HuH-7 (cell line): Measurements from ENCODE around the gene TMEM163.

ENCODE experiments used
- DNase-seq: peaks from one replicate; pipeline ENCODE4 v3.0.0; 2011; ENCODE audit warnings: low spot score

The TMEM163 gene

GRCh38 chr2:134722728-134723127 lies 3.9 kb upstream of the TMEM163 start:
- DNase-seq = peak; percentile 44

GRCh38 chr2:134721596-134721995 lies 2.8 kb upstream of the TMEM163 start:
- DNase-seq = no peak

- DNase-seq = no peak
Measured at GRCh38 chr2:134718023-134718816, 580 bp downstream of the TMEM163 start.

GRCh38 chr2:134717286-134718022 lies 1.3 kb downstream of the TMEM163 start:
- DNase-seq = no peak

- no peak for DNase-seq
Measured at GRCh38 chr2:134716721-134717243, 2.0 kb downstream of the TMEM163 start.

- no peak for DNase-seq
Measured at GRCh38 chr2:134715932-134716643, 2.7 kb downstream of the TMEM163 start.

GRCh38 chr2:134714228-134714627 lies 4.6 kb downstream of the TMEM163 start:
- no peak for DNase-seq

- DNase-seq = no peak
Measured at GRCh38 chr2:134713606-134714005, 5.2 kb downstream of the TMEM163 start.

- no peak for DNase-seq
Measured at GRCh38 chr2:134713176-134713575, 5.6 kb downstream of the TMEM163 start.

- no peak for DNase-seq
Measured at GRCh38 chr2:134712736-134713135, 6.1 kb downstream of the TMEM163 start.

- DNase-seq = no peak
Measured at GRCh38 chr2:134712299-134712698, 6.5 kb downstream of the TMEM163 start.

- no peak for DNase-seq
Measured at GRCh38 chr2:134711692-134712091, 7.1 kb downstream of the TMEM163 start.

GRCh38 chr2:134707330-134707676 lies 11.5 kb downstream of the TMEM163 start:
- no peak for DNase-seq

GRCh38 chr2:134706587-134707329 lies 12.0 kb downstream of the TMEM163 start:
- no peak for DNase-seq

- no peak for DNase-seq
Measured at GRCh38 chr2:134705861-134706586, 12.8 kb downstream of the TMEM163 start.

GRCh38 chr2:134704173-134704572 lies 14.6 kb downstream of the TMEM163 start:
- DNase-seq = no peak

GRCh38 chr2:134703426-134703825 lies 15.4 kb downstream of the TMEM163 start:
- no peak for DNase-seq

- DNase-seq = no peak
Measured at GRCh38 chr2:134700730-134701129, 18.1 kb downstream of the TMEM163 start.

- DNase-seq = no peak
Measured at GRCh38 chr2:134694411-134694810, 24.4 kb downstream of the TMEM163 start.

GRCh38 chr2:134693359-134694330 lies 25.2 kb downstream of the TMEM163 start:
- no peak for DNase-seq
